Amniotic epithelial cell (primary cell): ENCODE data around the gene ENTR1.
"Not testable (repeated sequence)": the region's sequence is repeated elsewhere in the genome, so short reads cannot be mapped to it uniquely, and the experiment has no call there.

Source experiments
- DNase-seq: peaks from one replicate; pipeline ENCODE4 v3.0.0-alpha.2; 2010; ENCODE audit warnings: low read depth

ENTR1 gene

GRCh38 chr9:136438548-136439480, 28.4 kb upstream of the ENTR1 start:
- DNase-seq, result no peak

GRCh38 chr9:136437839-136438547, 27.6 kb upstream of the ENTR1 start:
- peak; percentile 12 for DNase-seq

- peak; percentile 27 for DNase-seq
Measured at GRCh38 chr9:136437430-136437829, 27.0 kb upstream of the ENTR1 start.

GRCh38 chr9:136436055-136436634, 25.7 kb upstream of the ENTR1 start:
- DNase-seq, result no peak

- DNase-seq, result no peak
Measured at GRCh38 chr9:136434580-136435169, 24.3 kb upstream of the ENTR1 start.

- no peak for DNase-seq
Measured at GRCh38 chr9:136433849-136434579, 23.6 kb upstream of the ENTR1 start.

- DNase-seq, result no peak
Measured at GRCh38 chr9:136433043-136433715, 22.8 kb upstream of the ENTR1 start.

GRCh38 chr9:136432591-136432990, 22.2 kb upstream of the ENTR1 start:
- no peak for DNase-seq

- DNase-seq, result no peak
Measured at GRCh38 chr9:136431782-136432350, 21.5 kb upstream of the ENTR1 start.

GRCh38 chr9:136430588-136431234, 20.3 kb upstream of the ENTR1 start:
- no peak for DNase-seq

GRCh38 chr9:136429683-136430491, 19.5 kb upstream of the ENTR1 start:
- no peak for DNase-seq

- DNase-seq, result no peak
Measured at GRCh38 chr9:136429075-136429628, 18.7 kb upstream of the ENTR1 start.

GRCh38 chr9:136426787-136427186, 16.4 kb upstream of the ENTR1 start:
- no peak for DNase-seq

GRCh38 chr9:136425367-136425766, 15.0 kb upstream of the ENTR1 start:
- DNase-seq, result not testable (repeated sequence)

- no peak for DNase-seq
Measured at GRCh38 chr9:136424750-136425362, 14.4 kb upstream of the ENTR1 start.

GRCh38 chr9:136423432-136424146, 13.2 kb upstream of the ENTR1 start:
- DNase-seq, result no peak

- DNase-seq, result no peak
Measured at GRCh38 chr9:136422876-136423275, 12.5 kb upstream of the ENTR1 start.

GRCh38 chr9:136421791-136422190, 11.4 kb upstream of the ENTR1 start:
- DNase-seq, result no peak
